GM06990 (cell line): ENCODE results near the gene S100A16.

Experiments used
- DNase-seq: peaks from one replicate; pipeline ENCODE4 v3.0.0-alpha.2; 2011; ENCODE audit not compliant: insufficient read length; ENCODE audit errors: extremely low read depth
- H3K27me3 ChIP-seq: replicated peaks from 2 replicates; pipeline ENCODE4 v1.6.0; 2011; ENCODE audit warnings: low read length; ENCODE audit not compliant: control insufficient read depth, insufficient read depth
- H3K36me3 ChIP-seq: 2 replicates; pipeline ENCODE4 v1.5.1; 2011; ENCODE audit warnings: low read length; ENCODE audit not compliant: control insufficient read depth, insufficient read depth
- H3K4me3 ChIP-seq: replicated peaks from 2 replicates; pipeline ENCODE4 v1.5.1; 2011; ENCODE audit warnings: low read depth, mild to moderate bottlenecking, control low read depth, low read length
- CTCF ChIP-seq: IDR thresholded peaks from 2 replicates; pipeline ENCODE4 v1.5.1; 2011; ENCODE audit warnings: low read length, control low read depth, mild to moderate bottlenecking, inconsistent platforms; ENCODE audit not compliant: insufficient read depth, poor library complexity, severe bottlenecking

S100A16 gene

GRCh38 chr1:153617663-153618062, 4.7 kb upstream of the S100A16 start:
- no peaks in the 10 kb centered on the region for H3K27me3 ChIP-seq
- H3K36me3 ChIP-seq, result no peaks in the 10 kb centered on the region
- peak; percentile 61 for DNase-seq
- no peak overlapping the region for H3K4me3 ChIP-seq
- TF ChIP-seq CTCF, result peak; percentile 90

- H3K4me3 ChIP-seq, result no peak overlapping the region
- DNase-seq, result no peak
- no peak for TF ChIP-seq CTCF
These were observed 4.0 kb upstream of the S100A16 start for GRCh38 chr1:153616917-153617311.

GRCh38 chr1:153616144-153616916, 3.4 kb upstream of the S100A16 start, which contains the start of gene S100A14:
Gene S100A14 (minus strand): TSS chr1:153616325. CDS start chr1:153615858, 467 bp downstream.
- no peak within 1 kb of the TSS for H3K4me3 ChIP-seq
- H3K36me3 ChIP-seq, result no peaks in the 10 kb centered on the region
- no peak for DNase-seq
- TF ChIP-seq CTCF, result no peak
- H3K27me3 ChIP-seq, result no peaks in the 10 kb centered on the region

More at GRCh38 chr1:153616917-153617311, 4.0 kb upstream of the S100A16 start:
- Histone ChIP-seq H3K27me3 (no peaks in the 10 kb centered on the region), H3K36me3 (no peaks in the 10 kb centered on the region)

- Histone ChIP-seq H3K27me3 (no peaks in the 10 kb centered on the region), H3K36me3 (no peaks in the 10 kb centered on the region), H3K4me3 (no peak overlapping the region)
- no peak for DNase-seq
- no peak for TF ChIP-seq CTCF
These were observed 2.5 kb upstream of the S100A16 start for GRCh38 chr1:153615406-153615805.

- TF ChIP-seq CTCF, result no peak
- DNase-seq, result no peak
- Histone ChIP-seq H3K27me3 (no peaks in the 10 kb centered on the region; the same call in 1 of the 2 replicates), H3K4me3 (no peak overlapping the region), H3K36me3 (no peaks in the 10 kb centered on the region)
These were observed 2.0 kb upstream of the S100A16 start for GRCh38 chr1:153614906-153615305.
